NCI-H187 (cell line): ENCODE results near the gene SLC22A1.

Experiments used
- DNase-seq, 2 experiments: peaks; one replicate each; lab custom pipeline; 2025; lab: John Stamatoyannopoulos, UW

The SLC22A1 gene

DNA sequence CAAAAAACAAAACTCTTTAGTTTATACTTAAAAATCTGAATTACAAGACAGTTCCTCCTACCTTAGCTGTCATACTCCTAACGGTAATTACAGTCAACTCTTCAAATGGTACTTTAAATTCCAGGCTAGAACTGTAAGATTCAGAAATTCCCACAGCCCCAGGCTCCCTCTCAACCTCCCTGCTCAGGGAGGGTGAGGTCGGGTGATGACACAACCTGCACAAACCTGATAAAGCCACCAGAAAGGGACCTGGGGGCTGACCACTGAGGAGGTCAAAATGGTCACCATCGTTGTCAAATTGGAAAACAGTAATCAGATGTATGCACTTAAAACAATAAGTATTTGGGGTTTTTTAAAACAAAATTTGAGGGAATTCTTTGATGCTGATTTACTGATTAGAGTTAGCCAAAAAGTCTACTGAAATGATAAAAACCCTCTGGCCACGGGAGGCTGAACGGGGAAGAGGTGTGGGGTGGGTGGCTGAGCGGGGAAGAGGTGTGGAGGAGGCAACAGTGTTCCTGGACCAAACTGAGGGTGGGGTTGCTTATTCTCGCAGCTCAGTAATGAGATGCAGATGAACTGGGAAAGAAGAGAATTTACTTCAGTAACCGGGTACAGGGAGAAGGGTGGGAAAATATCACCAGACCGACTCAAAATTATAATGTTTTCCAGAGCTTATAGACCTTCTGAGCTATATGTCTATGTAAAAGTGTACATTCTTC, 52.4 kb downstream of the SLC22A1 start:
- no peak for DNase-seq

DNA sequence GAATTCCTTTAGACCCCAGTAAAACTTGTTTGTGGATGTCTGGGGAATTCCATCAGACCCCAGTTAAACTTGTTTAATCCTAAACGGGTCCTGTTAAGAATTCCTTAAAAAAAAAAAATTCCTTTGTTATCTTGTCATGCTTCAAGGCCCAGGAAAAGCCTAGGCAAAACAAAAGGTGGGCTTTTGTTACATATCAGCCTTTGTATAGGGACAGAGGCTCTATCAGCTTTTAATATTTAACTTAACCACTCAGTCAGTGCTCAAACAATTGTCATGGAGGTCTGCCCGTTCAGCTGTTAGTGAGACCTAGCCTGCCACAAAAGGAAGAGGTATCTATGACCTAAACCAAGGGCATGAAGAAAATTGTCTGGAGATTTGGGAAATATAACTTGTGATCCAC, 53.1 kb downstream of the SLC22A1 start:
- DNase-seq: no peak

DNA sequence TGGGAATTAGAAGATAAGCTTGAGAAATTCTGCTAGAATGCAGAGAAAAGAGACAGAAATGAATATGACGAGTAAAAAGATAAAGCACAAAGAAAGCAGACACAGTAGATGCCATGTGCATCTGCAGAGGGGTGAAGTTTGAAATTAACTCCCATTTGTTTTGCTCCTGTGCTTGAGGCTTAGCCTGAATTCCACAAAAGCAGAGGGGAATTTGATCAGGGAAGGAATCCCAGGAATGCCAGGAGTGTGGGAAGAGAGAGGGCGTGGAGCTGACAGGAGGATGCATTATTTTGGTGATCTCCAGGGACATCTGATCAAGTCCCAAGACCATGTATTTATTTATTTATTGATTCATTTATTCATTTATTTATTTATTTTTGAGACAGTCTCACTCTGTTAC, 55.6 kb downstream of the SLC22A1 start:
- DNase-seq: no peak

DNA sequence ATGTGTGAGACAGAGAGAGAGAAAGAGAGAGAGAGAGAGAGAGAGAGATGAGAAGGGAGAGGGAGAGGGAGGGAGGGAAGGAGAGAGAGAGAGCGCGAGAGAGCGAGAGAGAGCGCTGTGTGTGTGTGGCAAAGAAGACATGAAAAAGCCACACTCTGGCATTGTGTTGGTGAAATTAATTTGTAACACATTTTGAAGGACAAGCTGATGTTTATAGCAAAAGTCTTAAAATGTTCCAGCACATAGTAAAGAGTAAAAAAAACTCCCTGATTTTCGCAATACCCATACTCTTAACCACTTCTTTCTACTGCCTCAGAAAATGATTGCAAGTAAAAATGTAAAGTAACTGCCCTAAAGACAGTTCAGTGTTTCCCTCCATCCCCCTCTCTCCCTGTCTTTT, 56.7 kb downstream of the SLC22A1 start:
- DNase-seq: no peak

DNA sequence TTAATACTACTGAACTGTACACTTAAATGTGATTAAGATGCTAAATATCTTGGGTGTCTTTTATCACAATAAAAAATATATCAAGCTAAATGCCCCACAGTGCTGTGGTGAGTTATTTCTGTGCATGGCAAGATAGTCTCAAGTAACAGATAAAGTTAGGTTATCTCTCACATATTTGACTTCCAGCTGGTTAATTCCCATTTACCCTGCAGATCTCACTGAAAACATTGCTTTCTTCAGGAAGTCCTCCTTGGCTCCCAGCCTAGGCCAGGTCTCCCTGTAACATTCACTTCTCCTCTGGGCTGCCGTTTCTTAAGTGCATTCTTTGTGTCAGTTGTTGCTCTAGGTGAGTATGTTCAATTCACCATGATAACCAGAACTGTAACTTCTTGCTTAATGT, 59.1 kb downstream of the SLC22A1 start:
- DNase-seq: no peak

DNA sequence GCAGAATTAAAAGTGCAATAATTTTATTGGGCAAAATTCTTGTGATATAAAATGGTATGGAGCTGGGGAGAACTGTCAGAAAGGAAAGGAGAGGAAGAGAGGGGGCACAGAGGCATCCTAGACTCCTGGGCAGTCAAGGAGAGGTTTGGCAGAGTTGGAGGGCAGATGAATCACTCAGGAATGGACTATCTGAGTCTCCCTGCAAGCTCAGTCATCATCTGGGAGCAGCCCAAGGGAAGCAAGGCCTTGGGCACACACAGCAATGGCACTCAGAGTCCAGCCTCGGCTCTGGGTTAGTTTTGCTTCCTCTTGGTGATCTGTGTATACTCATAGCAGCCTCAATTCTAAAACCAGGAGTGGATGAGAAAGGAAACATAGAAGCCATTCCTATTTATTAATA, 67.2 kb downstream of the SLC22A1 start:
- no peak for DNase-seq

DNA sequence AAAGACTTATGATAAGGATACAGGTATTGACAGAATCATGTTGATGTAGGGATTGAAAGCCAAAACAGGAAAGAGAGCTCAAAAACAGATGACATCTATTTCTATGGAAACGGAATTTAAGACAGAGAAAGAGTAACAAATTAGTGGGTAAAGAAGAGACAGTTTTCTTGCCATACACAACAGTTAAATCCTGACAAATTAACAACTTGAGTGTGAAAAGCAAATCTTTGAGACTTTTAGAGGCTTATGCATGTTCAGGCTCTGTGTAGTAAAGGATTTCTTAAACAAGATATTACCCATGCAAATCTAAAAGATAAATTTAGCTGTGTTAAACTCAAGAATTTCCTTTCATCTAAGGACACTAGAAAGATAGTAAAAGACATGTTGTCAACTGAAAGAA, 68.5 kb downstream of the SLC22A1 start:
- DNase-seq: no peak

DNA sequence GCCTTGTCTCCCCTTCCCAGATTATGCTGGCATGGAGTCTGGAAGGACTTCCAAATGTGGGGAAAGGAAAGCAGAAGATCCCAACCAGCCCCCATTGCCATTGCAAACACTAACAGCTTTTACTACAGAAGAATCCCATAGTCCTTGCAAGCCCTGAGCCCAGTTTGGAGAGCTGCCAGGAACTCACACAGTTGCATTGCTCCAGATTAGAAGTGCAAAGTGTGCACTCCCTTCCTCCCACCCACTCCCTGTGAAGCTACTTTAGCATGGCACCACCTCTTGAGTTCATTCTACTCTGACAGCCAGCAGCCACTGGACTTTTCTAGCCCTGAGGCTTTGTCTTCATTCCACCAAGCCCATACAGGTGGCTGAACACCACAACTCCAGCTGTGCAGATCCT, 69.4 kb downstream of the SLC22A1 start:
- no peak for DNase-seq

DNA sequence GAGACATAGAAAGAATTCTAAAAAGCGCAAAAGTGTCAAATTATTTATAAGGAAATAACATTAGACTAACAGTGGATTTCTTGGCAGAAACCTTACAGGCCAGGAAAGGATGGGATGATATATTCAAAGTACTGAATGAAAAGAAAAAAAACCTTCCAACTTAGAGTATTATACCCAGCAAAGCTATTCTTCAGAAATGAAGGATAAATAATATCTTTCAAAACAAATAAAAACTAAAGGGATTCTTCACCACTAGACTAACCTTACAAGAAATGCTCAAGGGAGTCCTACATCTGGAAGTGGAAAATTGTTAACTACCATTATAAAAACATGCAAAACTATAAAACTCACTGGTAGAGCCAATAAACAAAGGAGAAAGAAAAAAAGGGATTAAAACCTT, 71.2 kb downstream of the SLC22A1 start:
- DNase-seq: no peak

DNA sequence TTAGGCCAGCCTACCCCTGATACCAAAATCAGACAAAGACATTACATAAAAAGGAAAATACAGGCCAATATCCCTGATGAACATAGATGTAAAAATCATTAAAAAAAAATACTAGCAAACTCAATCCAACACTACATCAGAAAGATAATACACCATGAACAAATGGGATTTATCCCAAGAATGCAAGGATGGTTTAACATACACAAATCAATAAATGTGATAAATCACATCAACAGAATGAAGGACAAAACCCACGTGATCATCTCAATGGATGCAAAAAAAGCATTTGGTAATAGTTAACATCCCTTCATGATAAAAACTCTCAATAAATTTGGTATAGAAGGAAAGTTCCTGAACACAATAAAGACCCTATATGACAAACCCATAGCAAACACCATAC, 73.2 kb downstream of the SLC22A1 start:
- no peak for DNase-seq

DNA sequence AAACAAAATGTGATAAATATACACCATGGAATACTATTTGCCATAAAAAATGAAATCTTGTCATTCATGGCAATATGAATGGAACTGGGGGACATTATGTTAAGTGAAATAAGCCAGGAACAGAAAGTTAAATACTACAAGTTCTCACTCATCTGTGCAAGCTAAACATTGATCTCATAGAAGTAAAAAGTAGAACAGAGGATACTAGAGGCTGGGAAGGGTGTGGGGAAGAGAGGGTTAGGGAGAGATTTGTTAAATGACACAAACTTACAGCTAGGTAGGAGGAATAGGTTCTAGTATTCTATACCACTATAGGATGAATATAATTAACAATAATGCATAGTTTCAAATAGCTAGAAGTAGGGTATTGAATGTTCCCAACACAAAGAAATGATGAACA, 76.0 kb downstream of the SLC22A1 start:
- no peak for DNase-seq

DNA sequence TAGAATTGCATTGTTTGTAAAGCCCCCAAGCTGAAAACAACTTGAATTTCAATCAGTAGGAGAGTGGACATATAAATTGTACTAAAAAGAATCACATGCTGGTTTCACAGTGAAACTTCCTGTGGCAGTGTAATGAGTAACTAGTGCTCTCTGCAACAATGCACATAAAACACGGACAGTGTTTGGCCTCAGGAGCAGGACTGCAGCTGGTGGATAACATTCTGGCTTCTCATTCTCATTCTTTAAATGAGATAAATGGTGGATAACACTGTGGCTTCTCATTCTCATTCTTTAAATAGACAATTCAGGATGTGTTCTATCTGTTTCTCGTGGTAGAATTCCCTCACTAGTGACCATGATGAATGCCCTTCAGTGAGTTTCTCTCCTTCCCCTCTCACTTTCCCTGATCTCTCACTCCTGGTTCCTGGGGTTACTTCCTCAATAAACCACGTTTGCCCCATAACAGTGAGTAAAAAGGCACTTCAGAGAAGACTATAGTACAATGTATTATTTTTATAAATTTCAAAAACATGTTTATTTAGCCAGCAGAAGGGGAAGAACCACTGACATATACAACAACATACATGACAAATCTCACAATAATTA, 77.1 kb downstream of the SLC22A1 start:
- no peak for DNase-seq

DNA sequence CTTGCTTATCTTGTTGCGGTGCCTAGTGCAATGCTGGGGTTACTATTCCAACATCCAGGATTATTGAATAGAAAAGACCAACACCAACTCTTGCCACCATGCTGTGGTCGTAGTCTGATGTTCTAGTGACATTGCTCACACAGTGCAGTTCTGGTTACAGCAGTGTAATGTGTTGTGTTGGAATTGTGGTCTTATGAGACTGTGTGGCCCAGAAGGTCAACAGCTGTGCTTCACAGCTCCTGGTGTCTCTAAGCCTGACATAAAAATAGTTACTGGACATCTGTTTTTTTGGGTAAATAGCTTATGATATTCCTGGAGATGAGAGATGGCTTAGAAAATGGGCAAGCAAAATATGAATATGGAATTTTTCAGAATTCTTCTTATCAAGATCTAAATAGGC, 79.4 kb downstream of the SLC22A1 start:
- no peak for DNase-seq

DNA sequence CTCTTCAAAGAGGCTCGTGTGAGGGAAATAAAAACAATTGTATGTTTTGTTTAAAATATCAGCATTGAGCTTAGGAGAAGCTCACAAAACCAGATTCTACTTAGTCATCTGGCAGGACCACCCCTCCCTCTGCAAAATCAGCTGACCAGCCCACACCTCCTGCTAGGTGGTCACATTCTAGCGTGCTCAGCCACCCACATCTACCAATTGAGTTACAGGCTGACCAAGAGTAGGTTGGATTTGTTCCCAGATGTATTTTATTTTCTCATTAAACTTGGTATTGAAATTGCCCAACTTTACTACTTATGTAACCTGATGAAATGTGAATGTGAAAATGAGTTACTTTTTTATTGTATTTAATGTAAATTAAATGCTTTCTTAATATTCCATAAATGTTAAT, 80.8 kb downstream of the SLC22A1 start:
- no peak for DNase-seq

DNA sequence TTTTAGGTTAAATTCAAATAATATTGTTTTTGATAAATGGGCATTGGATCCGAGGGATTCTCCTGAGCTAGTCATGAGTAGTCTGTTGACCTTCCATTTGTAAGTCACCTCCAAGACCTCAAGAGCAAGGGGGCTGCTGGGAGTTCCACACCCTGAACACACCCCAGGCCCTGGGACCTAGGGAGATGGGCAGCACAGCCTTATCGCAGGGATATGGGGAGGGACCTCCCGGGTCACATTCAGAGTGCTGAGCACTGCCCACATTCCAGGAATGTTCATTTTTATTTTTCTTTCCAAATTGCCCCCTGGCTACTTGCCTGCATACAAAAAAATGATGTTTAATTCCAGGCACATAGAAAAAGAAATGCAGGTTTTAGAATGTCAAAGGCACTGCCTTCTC, 81.5 kb downstream of the SLC22A1 start:
- no peak for DNase-seq

DNA sequence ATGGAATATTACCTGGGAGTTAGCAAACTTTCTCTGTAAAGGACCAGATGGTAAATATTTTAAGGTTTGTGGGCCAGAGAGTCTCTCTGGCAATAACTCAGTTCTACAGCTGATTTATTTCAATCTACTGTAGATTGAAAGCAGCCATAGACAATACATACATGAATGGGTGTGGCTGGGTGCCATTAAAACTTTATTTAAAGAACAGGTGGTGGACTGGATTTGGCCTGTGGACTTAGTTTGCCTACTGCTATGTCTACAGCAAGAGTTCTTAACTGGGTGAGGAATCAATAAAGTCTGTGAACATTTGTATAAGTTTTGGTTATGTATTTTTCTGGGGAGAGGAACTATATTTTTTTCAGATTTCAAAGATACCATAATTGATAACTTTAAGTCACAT, 81.9 kb downstream of the SLC22A1 start:
- no peak for DNase-seq

DNA sequence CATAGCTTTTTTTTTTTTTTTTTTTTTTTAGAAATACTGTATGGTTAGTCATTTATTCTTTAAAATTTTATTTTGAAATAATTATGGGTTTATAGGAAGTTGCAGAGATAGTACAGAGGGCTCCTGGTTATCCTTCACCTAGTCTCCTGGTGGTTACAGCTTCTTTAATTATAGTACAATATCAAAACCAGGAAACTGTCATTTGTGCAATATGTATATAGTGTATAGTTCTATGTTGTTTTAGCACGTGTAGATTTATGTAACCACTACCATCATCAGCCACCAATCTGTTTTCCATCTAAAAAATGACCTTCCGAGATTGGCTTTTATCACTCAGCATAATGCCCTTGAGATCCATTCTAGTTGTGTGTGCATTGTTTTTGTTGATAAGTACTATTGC, 82.3 kb downstream of the SLC22A1 start:
- DNase-seq: no peak

DNA sequence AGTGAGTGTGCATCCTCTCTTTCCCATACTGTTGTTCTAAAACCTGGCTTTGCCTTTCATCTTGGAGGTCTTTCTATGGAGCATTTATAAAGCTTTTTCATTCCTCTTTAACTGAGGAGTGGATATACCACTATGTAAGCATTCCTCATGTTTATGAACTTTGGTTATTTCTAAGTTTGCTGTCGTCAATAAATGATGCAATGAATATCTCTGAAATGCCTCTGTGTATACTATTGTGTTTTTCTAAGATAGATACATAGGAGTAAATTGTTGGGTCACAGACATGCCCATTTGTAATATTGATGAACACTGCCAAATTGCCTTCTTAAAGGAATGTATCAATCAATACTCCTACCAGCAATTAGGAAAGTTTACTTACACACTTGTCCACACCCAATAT, 83.1 kb downstream of the SLC22A1 start:
- no peak for DNase-seq

DNA sequence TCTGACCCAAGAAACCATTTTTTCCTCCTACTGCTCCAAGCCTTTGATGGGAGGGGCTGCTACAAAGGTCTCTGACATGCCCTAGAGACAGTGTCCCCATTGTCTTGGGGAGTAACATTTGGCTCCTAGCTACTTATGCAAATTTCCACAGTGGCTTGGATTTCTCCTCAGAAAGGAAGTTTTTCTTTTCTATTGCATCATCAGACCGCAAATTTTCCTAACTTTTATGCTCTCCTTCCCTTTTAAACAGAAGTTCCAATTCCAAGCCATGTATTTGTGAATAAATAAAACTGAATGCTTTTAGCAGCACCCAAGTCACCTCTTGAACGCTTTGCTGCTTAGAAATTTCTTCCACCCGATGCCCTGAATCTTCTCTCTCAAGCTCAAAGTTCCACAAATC, 86.0 kb downstream of the SLC22A1 start:
- no peak for DNase-seq
